Glutamatergic neuron (in vitro differentiated cells): ENCODE results near the gene NBAS. TPM values are rescaled to one million over a fixed set of nuclear protein-coding genes. Genes with fewer than 3 reads are reported as not detected.

ENCODE experiments used
- DNase-seq: peaks from one replicate; pipeline ENCODE4 v3.0.0; 2022
- H3K27ac Mint-ChIP-seq: one replicate; pipeline ENCODE4 v1.8.0; 2020; ENCODE audit warnings: mild to moderate bottlenecking, mixed read lengths, inconsistent platforms; ENCODE audit not compliant: unreplicated experiment
- H3K27me3 Mint-ChIP-seq: one replicate; pipeline ENCODE4 v1.8.0; 2020; ENCODE audit warnings: mild to moderate bottlenecking, moderate library complexity, mixed read lengths, inconsistent platforms; ENCODE audit not compliant: unreplicated experiment
- H3K36me3 Mint-ChIP-seq: one replicate; pipeline ENCODE4 v1.8.0; 2020; ENCODE audit warnings: mild to moderate bottlenecking, mixed read lengths, inconsistent platforms; ENCODE audit not compliant: unreplicated experiment
- H3K4me1 Mint-ChIP-seq: one replicate; pipeline ENCODE4 v1.8.0; 2020; ENCODE audit warnings: mild to moderate bottlenecking, low read depth, mixed read lengths, inconsistent platforms; ENCODE audit not compliant: unreplicated experiment
- H3K4me3 Mint-ChIP-seq: one replicate; pipeline ENCODE4 v1.8.0; 2020; ENCODE audit warnings: mild to moderate bottlenecking, mixed read lengths, inconsistent platforms; ENCODE audit not compliant: unreplicated experiment
- H3K9me3 Mint-ChIP-seq: one replicate; pipeline ENCODE4 v1.8.0; 2020; ENCODE audit warnings: mild to moderate bottlenecking, moderate library complexity, mixed read lengths, inconsistent platforms; ENCODE audit not compliant: unreplicated experiment
- total RNA-seq: library from RNA; stranded (reverse); fragmentation: NEBNext Ultra II Directional; extraction: Animal tissue kit (Norgen Biotek cat#: 25700); gene quantifications from one replicate; pipeline ENCODE4 v1.2.1, GENCODE V29; 2021; ENCODE audit not compliant: unreplicated experiment
- TF ChIP-seq, protein P1 (sequence below): fragments of 200-600 bp; sonication (generic); IDR thresholded peaks from one replicate; pipeline ENCODE4 v1.5.0; 2021; ENCODE audit not compliant: partially characterized antibody, unreplicated experiment

The NBAS gene
- total RNA-seq, 1 donor from 2014 or later = 46.1 TPM

GRCh38 chr2:15158100-15158499 lies 403.0 kb downstream of the NBAS start:
- TF ChIP-seq, protein P1, sequence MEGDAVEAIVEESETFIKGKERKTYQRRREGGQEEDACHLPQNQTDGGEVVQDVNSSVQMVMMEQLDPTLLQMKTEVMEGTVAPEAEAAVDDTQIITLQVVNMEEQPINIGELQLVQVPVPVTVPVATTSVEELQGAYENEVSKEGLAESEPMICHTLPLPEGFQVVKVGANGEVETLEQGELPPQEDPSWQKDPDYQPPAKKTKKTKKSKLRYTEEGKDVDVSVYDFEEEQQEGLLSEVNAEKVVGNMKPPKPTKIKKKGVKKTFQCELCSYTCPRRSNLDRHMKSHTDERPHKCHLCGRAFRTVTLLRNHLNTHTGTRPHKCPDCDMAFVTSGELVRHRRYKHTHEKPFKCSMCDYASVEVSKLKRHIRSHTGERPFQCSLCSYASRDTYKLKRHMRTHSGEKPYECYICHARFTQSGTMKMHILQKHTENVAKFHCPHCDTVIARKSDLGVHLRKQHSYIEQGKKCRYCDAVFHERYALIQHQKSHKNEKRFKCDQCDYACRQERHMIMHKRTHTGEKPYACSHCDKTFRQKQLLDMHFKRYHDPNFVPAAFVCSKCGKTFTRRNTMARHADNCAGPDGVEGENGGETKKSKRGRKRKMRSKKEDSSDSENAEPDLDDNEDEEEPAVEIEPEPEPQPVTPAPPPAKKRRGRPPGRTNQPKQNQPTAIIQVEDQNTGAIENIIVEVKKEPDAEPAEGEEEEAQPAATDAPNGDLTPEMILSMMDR = no peak
- peaks cover 3% of the 10 kb centered on the region for H3K27me3 Mint-ChIP-seq
- H3K9me3 Mint-ChIP-seq = no peaks in the 10 kb centered on the region
- peaks cover 11% of the 10 kb centered on the region for H3K4me1 Mint-ChIP-seq
- H3K4me3 Mint-ChIP-seq = no peak overlapping the region
- no peak for DNase-seq
- H3K36me3 Mint-ChIP-seq = peaks cover 4% of the 10 kb centered on the region
- H3K27ac Mint-ChIP-seq = no peak overlapping the region

GRCh38 chr2:15155959-15156574 lies 405.1 kb downstream of the NBAS start:
- DNase-seq = no peak
- Mint-ChIP-seq H3K4me1 (peaks cover 6% of the 10 kb centered on the region), H3K36me3 (peaks cover 5% of the 10 kb centered on the region), H3K27ac (no peak overlapping the region), H3K9me3 (no peaks in the 10 kb centered on the region), H3K4me3 (no peak overlapping the region), H3K27me3 (peaks cover 3% of the 10 kb centered on the region)
- TF ChIP-seq, protein P1 = no peak

DNA sequence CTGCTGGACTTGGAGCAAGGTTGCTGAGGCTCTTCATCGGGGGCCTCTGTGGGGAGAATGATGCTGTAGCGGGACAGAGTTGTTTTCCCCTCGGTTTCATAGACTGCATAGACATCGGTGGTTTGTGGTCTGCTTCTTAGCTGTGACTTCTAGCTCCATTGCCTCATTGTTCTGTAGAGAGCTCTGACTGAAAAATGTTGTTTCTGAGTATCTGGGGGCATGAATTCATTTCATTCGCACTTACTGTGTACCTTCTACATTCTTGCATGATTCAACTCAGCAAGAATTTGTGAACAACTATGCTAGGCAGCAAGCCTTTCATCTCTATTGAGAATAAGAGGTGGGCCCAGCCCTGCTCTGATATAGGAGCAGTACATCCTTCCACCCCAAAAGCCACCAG lies 406.8 kb downstream of the NBAS start:
- no peaks in the 10 kb centered on the region for H3K9me3 Mint-ChIP-seq
- no peak for DNase-seq
- H3K4me3 Mint-ChIP-seq = no peak overlapping the region
- TF ChIP-seq, protein P1 = no peak
- peaks cover 1% of the 10 kb centered on the region for H3K4me1 Mint-ChIP-seq
- H3K36me3 Mint-ChIP-seq = peaks cover 5% of the 10 kb centered on the region
- H3K27ac Mint-ChIP-seq = no peak overlapping the region
- H3K27me3 Mint-ChIP-seq = peaks cover 3% of the 10 kb centered on the region

DNA sequence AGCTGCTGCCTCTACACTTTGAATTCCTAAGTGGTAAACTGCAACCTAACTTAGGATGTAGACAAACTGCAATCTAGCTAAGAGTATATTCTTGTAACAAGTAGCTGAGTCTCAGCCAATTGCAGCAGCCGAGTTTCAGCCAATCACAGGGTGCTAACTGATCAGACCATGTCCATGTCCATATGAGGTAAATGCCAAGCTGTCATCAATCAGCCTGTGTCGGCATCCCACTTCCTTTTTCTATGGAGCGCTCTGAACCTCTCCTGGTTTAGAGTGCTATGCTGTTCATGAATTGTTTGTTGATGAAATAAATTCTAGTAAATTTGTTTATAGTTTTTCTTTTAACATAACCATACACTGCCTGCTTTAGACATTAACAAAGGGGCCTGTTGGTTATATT lies 408.8 kb downstream of the NBAS start:
- Mint-ChIP-seq H3K27me3 (peaks cover 3% of the 10 kb centered on the region), H3K27ac (no peak overlapping the region), H3K4me1 (no peaks in the 10 kb centered on the region), H3K4me3 (no peak overlapping the region), H3K36me3 (peaks cover 5% of the 10 kb centered on the region), H3K9me3 (peaks cover 2% of the 10 kb centered on the region)
- no peak for DNase-seq
- TF ChIP-seq, protein P1 = no peak

- Mint-ChIP-seq H3K36me3 (peaks cover 5% of the 10 kb centered on the region), H3K4me3 (no peak overlapping the region), H3K27ac (no peak overlapping the region), H3K9me3 (peaks cover 2% of the 10 kb centered on the region), H3K4me1 (peaks cover 4% of the 10 kb centered on the region), H3K27me3 (no peaks in the 10 kb centered on the region)
- TF ChIP-seq, protein P1 = no peak
- no peak for DNase-seq
These were observed 412.1 kb downstream of the NBAS start for GRCh38 chr2:15149063-15149462.
